Measurements from ENCODE around the gene ITGA5.

GRCh38 chr12:54376596-54376995 is 42.5 kb downstream of the ITGA5 start:
- TF ChIP-seq POLR2AphosphoS5 (IDR thresholded peaks at IDR 0.05; ENCODE audit: low read depth, low read length) (no peak), POLR2A (IDR thresholded peaks at IDR 0.05; ENCODE audit: low read depth, low read length) (no peak)

Measured in GM12892 (cell line).